ENCODE measurements around the gene CCDC116.

DNA sequence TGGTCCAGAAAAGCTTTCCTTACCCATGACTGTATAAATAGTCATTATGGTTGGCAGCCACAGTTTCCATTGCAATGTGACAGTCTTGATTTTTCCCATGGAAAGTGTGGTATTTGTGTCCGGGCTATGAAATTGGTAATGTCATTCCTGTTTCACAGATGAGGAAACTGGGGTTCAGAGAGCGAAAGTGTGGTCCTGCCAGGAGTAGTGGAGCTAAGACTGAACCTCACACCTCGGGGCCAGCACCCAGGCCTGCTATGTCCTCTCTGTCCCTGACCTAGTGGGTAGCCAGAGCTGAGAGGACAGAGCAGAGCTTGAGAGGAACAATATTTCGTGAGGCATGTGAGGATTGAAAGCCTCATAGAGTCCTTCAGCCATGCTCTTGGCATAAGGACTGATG lies 1.5 kb upstream of the CCDC116 start:
- TF ChIP-seq, protein P1, sequence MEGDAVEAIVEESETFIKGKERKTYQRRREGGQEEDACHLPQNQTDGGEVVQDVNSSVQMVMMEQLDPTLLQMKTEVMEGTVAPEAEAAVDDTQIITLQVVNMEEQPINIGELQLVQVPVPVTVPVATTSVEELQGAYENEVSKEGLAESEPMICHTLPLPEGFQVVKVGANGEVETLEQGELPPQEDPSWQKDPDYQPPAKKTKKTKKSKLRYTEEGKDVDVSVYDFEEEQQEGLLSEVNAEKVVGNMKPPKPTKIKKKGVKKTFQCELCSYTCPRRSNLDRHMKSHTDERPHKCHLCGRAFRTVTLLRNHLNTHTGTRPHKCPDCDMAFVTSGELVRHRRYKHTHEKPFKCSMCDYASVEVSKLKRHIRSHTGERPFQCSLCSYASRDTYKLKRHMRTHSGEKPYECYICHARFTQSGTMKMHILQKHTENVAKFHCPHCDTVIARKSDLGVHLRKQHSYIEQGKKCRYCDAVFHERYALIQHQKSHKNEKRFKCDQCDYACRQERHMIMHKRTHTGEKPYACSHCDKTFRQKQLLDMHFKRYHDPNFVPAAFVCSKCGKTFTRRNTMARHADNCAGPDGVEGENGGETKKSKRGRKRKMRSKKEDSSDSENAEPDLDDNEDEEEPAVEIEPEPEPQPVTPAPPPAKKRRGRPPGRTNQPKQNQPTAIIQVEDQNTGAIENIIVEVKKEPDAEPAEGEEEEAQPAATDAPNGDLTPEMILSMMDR (IDR thresholded peaks at IDR 0.05), result no peak
- no peak for TF ChIP-seq POLR2A (IDR thresholded peaks at IDR 0.05)
- TF ChIP-seq POLR2AphosphoS5 (IDR thresholded peaks at IDR 0.05), result no peak
- TF ChIP-seq EP300 (IDR thresholded peaks at IDR 0.05), result no peak

All from upper lobe of left lung (tissue), 4 donors.